Regular cardiac myocyte (primary cell): ENCODE data around the gene PCDH19. TPM values are rescaled to one million over a fixed set of nuclear protein-coding genes. Genes with fewer than 3 reads are reported as not detected.

ENCODE experiments used
- total RNA-seq: library from RNA; depleted of rRNA; stranded (reverse); fragments of >200 nt; gene quantifications from 2 replicates; pipeline ENCODE4 v1.2.3, GENCODE V29; 2014

PCDH19 gene, protein sequence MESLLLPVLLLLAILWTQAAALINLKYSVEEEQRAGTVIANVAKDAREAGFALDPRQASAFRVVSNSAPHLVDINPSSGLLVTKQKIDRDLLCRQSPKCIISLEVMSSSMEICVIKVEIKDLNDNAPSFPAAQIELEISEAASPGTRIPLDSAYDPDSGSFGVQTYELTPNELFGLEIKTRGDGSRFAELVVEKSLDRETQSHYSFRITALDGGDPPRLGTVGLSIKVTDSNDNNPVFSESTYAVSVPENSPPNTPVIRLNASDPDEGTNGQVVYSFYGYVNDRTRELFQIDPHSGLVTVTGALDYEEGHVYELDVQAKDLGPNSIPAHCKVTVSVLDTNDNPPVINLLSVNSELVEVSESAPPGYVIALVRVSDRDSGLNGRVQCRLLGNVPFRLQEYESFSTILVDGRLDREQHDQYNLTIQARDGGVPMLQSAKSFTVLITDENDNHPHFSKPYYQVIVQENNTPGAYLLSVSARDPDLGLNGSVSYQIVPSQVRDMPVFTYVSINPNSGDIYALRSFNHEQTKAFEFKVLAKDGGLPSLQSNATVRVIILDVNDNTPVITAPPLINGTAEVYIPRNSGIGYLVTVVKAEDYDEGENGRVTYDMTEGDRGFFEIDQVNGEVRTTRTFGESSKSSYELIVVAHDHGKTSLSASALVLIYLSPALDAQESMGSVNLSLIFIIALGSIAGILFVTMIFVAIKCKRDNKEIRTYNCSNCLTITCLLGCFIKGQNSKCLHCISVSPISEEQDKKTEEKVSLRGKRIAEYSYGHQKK (N-terminal part only)
- under 0.01 TPM in 2 replicates for total RNA-seq

DNA sequence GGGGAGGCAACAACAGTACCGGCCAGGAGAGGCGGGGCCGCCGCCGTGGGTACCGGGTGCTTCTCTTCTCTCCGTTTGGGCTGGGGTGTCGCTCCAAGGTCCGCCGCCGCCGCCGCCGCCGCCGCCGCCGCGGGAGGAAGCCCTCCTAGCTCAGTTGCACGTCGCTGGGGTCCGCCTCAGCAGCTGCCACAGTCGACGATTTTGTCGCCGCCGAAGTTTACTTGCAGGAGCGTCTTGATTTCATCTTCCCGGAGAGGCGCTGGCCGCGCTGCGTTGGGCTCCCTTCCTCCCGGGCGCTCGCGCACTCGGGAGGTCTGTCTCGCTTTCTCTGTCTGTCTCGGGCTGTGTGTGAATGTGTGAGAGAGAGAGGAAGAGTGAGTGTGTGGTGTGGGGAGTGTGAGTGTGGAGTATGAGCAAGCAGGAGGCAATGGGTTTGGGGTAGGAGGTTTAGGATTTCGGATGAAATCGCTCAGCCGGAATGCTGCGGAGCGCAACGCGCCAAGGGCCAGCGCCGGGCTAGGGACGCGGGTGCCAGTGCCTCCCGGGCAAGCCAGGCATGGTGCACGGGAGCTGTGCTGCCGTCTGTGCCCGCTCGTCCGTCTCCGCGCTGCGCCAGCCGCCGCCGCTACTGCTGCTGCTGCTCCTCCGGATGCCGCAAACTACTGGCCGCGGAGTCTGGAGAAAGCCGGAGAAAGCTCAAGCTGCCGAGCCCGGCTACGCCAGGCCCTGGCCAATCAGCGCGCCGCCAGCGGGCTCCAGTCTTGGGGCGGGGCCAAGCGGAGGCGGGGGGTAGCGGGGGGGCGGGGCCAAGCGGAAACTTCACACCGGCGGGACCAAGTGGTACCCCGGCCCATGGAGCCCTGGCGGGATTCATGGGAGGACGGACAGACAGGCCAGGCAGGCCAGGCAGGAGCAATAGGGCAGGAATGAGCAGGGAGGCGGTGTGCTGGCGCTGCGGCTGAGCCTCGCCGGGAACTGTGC lies at the start of gene PCDH19:
Gene PCDH19 (minus strand): TSS at position 664 of the 981 bp plus-strand sequence. CDS start 1,676 bp downstream, outside the sequence.

Other genes starting within 250 kb of the PCDH19 start
- gene TNMD, start 174.7 kb upstream of the PCDH19 start, total RNA-seq = not detected in 2 replicates
- gene TSPAN6, start 226.5 kb upstream of the PCDH19 start, total RNA-seq = 29.9 and 65.4 TPM in 2 replicates
- gene SRPX2, start 233.9 kb upstream of the PCDH19 start, total RNA-seq = 57.9 and 171 TPM in 2 replicates